Activated CD4-positive, alpha-beta T cell treated with anti-CD3 and anti-CD28 coated beads, Interleukin-2, amount 10 ng/mL, durations not matched to agents 7 days and 5 days (primary cell): ENCODE results near the gene CNNM2. TPM values are rescaled to one million over a fixed set of nuclear protein-coding genes. Genes with fewer than 3 reads are reported as not detected.

Source experiments
- CTCF ChIA-PET: fragments of 350-600 bp; sonication (Branson Sonifier 250); formaldehyde crosslinking; loops from one replicate; lab custom pipeline; 2021; ENCODE audit warnings: antibody characterized with exemption; lab: Charles Lee
- POLR2A ChIA-PET: fragments of 350-600 bp; sonication (Branson Sonifier 250); formaldehyde crosslinking; loops from one replicate; lab custom pipeline; 2021; ENCODE audit warnings: antibody characterized with exemption; lab: Charles Lee
- DNase-seq: peaks from one replicate; pipeline ENCODE4 v3.0.0-alpha.2; 2020
- H3K27ac Mint-ChIP-seq: one replicate; pipeline ENCODE4 v1.8.0; 2021; ENCODE audit warnings: mild to moderate bottlenecking, moderate library complexity, mixed read lengths
- H3K27me3 Mint-ChIP-seq: one replicate; pipeline ENCODE4 v1.8.0; 2021; ENCODE audit warnings: mixed read lengths
- H3K36me3 Mint-ChIP-seq: one replicate; pipeline ENCODE4 v1.8.0; 2021; ENCODE audit warnings: low read depth, mixed read lengths
- H3K4me1 Mint-ChIP-seq: one replicate; pipeline ENCODE4 v1.8.0; 2021; ENCODE audit warnings: mixed read lengths
- H3K4me3 Mint-ChIP-seq: one replicate; pipeline ENCODE4 v1.8.0; 2021; ENCODE audit warnings: mild to moderate bottlenecking, moderate library complexity, mixed read lengths
- H3K9me3 Mint-ChIP-seq: one replicate; pipeline ENCODE4 v1.8.0; 2021; ENCODE audit warnings: mixed read lengths
- total RNA-seq, 2 experiments: library from RNA; stranded (reverse); gene quantifications; one replicate each; pipeline ENCODE4 v1.2.3, GENCODE V29; 2021

The CNNM2 gene
- total RNA-seq, 2 experiments from 2014 or later = 6.2 to 6.3 TPM

- Mint-ChIP-seq H3K27me3 (no peaks in the 10 kb centered on the region), H3K36me3 (no peaks in the 10 kb centered on the region), H3K9me3 (no peaks in the 10 kb centered on the region), H3K4me1 (no peaks in the 10 kb centered on the region), H3K4me3 (no peak overlapping the region), H3K27ac (no peak overlapping the region)
- POLR2A ChIA-PET = no interaction called here
- CTCF ChIA-PET = interaction anchor here (0.6 to 1.6 kb wide), 2 partner anchors 14 to 222 kb away, joined by 3 to 5 read pairs; partner anchors contain the start of gene CNNM2
- no peak for DNase-seq
Measured at GRCh38 chr10:102904346-102904745, 13.7 kb upstream of the CNNM2 start.

DNA sequence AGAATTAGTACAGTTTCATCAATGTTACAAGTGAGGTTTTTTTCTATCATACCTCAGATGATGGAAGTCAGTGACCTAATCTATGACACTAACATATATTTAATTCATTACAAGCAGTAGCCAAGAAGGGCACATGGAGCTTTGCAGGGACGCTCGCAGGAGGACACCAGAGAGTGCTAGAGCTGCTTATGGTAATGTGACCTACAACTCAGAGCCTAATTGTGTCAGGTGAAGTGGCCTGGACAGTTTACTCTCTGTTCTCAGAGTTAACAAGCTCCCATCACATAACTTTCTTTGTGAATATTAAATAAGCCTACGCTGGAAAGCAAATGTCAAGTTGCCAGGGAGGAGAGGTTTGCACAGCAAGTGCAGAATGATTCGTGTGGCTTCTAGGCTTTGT is 11.6 kb upstream of the CNNM2 start:
- no peaks in the 10 kb centered on the region for H3K4me1 Mint-ChIP-seq
- ChIA-PET POLR2A (no interaction called here), CTCF (interaction anchor here (0.6 kb wide), 1 partner anchor 71 kb away, joined by 3 read pairs; no protein-coding TSS in a partner anchor)
- no peak overlapping the region for H3K4me3 Mint-ChIP-seq
- no peaks in the 10 kb centered on the region for H3K36me3 Mint-ChIP-seq
- no peaks in the 10 kb centered on the region for H3K9me3 Mint-ChIP-seq
- no peaks in the 10 kb centered on the region for H3K27me3 Mint-ChIP-seq
- DNase-seq = no peak
- H3K27ac Mint-ChIP-seq = no peak overlapping the region

DNA sequence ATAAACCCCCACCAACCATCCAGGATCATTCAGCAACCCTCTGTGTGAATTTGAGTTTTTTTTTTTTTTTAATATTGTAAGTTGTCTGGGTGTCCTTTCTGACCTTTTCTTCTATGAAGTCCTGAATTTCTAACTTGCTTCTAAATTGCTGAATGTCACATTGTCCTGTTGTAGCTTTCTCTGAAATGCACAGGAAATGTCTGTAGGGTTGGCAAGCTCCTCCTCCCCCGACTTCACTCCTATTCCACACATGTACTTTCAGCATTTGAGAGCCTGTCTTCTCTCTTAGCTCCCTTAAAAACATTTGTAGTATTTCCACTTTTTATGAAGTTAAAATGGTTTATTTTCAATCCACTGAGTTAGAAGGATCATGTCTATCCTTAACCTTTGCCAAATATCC is 3.3 kb upstream of the CNNM2 start:
- no peak overlapping the region for H3K4me3 Mint-ChIP-seq
- peaks cover 11% of the 10 kb centered on the region for H3K27me3 Mint-ChIP-seq
- DNase-seq = no peak
- H3K27ac Mint-ChIP-seq = peak overlapping the region; percentile 82
- CTCF ChIA-PET = interaction anchor here (0.8 to 2.1 kb wide), 3 partner anchors 13 to 329 kb away, joined by 3 to 6 read pairs (median 6); no protein-coding TSS in a partner anchor
- H3K36me3 Mint-ChIP-seq = peaks cover 7% of the 10 kb centered on the region
- POLR2A ChIA-PET = no interaction called here
- H3K4me1 Mint-ChIP-seq = peaks cover 33% of the 10 kb centered on the region
- peaks cover 3% of the 10 kb centered on the region for H3K9me3 Mint-ChIP-seq

GRCh38 chr10:102916173-102916572 is 1.9 kb upstream of the CNNM2 start:
- Mint-ChIP-seq H3K36me3 (peaks cover 10% of the 10 kb centered on the region), H3K4me3 (peak overlapping the region; percentile 93), H3K27ac (no peak overlapping the region), H3K9me3 (peaks cover 3% of the 10 kb centered on the region), H3K4me1 (peaks cover 45% of the 10 kb centered on the region), H3K27me3 (peaks cover 11% of the 10 kb centered on the region)
- DNase-seq = no peak
- ChIA-PET CTCF (interaction anchor here (0.8 to 2.7 kb wide), 5 partner anchors 10 to 153 kb away, joined by 4 to 32 read pairs (median 8); no protein-coding TSS in a partner anchor), POLR2A (no interaction called here)

GRCh38 chr10:102917314-102917961 is 656 bp upstream of the CNNM2 start:
- peaks cover 3% of the 10 kb centered on the region for H3K9me3 Mint-ChIP-seq
- peak; percentile 81 for DNase-seq
- ChIA-PET POLR2A (interaction anchor here (0.7 to 0.8 kb wide), 3 partner anchors 63 to 1058 kb away, joined by 3 to 4 read pairs (median 3); partner anchors contain the start of gene BORCS7), CTCF (interaction anchor here (0.5 to 2.7 kb wide), 36 partner anchors 8 to 1608 kb away, joined by 3 to 32 read pairs (median 4); partner anchors contain the start of genes ARL3, CYP17A1 and INA)
- H3K36me3 Mint-ChIP-seq = peaks cover 13% of the 10 kb centered on the region
- H3K4me1 Mint-ChIP-seq = peaks cover 57% of the 10 kb centered on the region
- H3K4me3 Mint-ChIP-seq = peak overlapping the region; percentile 93
- peak overlapping the region; percentile 94 for H3K27ac Mint-ChIP-seq
- peaks cover 5% of the 10 kb centered on the region for H3K27me3 Mint-ChIP-seq

DNA sequence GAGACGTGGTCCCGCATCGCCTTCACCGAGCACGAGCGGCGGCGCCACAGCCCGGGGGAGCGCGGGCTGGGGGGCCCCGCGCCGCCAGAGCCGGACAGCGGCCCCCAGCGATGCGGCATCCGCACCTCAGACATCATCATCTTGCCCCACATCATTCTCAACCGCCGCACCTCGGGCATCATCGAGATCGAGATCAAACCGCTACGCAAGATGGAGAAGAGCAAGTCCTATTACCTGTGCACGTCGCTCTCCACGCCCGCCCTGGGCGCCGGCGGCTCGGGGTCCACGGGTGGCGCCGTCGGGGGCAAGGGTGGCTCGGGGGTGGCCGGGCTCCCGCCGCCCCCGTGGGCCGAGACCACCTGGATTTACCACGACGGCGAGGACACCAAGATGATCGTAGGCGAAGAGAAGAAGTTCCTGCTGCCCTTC is 737 bp downstream of the CNNM2 start:
- H3K9me3 Mint-ChIP-seq = peaks cover 3% of the 10 kb centered on the region
- peak; percentile 52 for DNase-seq
- ChIA-PET CTCF (interaction anchor here (1.1 to 2.7 kb wide), 7 partner anchors 11 to 319 kb away, joined by 3 to 32 read pairs (median 5); partner anchors contain the start of gene ARL3), POLR2A (interaction anchor here (0.9 kb wide), 1 partner anchor 274 kb away, joined by 3 read pairs; no protein-coding TSS in a partner anchor)
- peaks cover 2% of the 10 kb centered on the region for H3K27me3 Mint-ChIP-seq
- peak overlapping the region; percentile 65 for H3K27ac Mint-ChIP-seq
- H3K36me3 Mint-ChIP-seq = peaks cover 14% of the 10 kb centered on the region
- peaks cover 60% of the 10 kb centered on the region for H3K4me1 Mint-ChIP-seq
- H3K4me3 Mint-ChIP-seq = peak overlapping the region; percentile 93

DNA sequence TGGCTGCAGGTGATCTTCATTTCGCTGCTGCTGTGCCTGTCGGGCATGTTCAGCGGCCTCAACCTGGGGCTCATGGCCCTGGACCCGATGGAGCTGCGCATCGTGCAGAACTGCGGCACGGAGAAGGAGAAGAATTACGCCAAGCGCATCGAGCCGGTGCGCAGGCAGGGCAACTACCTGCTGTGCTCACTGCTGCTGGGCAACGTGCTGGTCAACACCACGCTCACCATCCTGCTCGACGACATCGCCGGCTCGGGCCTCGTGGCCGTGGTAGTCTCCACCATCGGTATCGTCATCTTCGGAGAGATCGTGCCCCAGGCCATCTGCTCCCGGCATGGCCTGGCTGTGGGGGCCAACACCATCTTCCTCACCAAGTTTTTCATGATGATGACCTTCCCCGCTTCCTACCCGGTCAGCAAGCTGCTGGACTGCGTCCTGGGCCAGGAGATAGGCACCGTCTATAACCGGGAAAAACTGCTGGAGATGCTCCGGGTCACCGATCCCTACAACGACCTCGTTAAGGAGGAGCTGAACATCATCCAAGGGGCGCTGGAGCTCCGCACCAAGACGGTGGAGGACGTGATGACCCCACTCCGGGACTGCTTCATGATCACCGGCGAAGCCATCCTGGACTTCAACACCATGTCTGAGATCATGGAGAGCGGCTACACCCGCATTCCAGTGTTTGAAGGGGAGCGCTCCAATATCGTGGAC is 1.3 kb downstream of the CNNM2 start:
- POLR2A ChIA-PET = interaction anchor here (0.5 kb wide), 1 partner anchor 322 kb away, joined by 3 read pairs; no protein-coding TSS in a partner anchor
- H3K4me3 Mint-ChIP-seq = peak overlapping the region; percentile 93
- CTCF ChIA-PET = interaction anchor here (1.7 to 1.8 kb wide), 2 partner anchors 10 to 206 kb away, joined by 7 to 8 read pairs; partner anchors contain the start of gene ARL3
- DNase-seq = peak; percentile 22
- H3K36me3 Mint-ChIP-seq = peaks cover 14% of the 10 kb centered on the region
- H3K27ac Mint-ChIP-seq = peak overlapping the region; percentile 42
- H3K4me1 Mint-ChIP-seq = peaks cover 59% of the 10 kb centered on the region
- H3K9me3 Mint-ChIP-seq = peaks cover 3% of the 10 kb centered on the region
- peaks cover 2% of the 10 kb centered on the region for H3K27me3 Mint-ChIP-seq

DNA sequence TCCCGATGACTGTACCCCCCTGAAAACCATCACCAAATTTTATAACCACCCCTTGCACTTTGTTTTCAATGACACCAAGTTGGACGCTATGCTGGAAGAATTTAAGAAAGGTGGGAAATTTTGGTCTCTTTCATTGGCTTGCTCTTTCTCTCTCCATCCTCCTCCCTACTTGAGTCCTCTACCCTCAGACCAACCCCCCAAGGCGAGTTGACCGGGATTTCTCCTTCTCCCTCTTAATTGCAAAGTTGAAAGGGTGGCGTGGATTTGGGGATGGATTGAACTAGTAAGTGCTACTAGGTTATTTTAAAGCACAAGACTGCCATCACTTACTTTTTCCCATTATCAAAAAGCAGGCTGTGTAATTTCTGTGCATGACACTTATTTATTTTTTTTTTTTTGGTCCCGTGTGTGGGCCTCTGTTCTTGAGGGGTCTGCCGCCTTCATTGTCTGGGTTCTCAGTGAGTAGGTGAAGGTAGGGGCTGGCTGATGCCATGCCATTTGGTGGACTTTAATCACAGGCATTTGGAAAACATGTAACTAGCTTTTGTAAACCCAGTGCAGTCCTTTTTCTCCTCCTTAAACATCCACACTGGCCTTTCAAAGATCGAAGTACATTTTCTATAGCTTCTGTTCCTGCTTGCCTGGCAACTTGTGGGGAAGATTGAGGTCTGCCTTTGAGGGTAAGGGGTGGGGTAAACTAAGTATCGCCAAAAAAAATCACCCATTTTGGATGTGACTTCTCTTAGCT is 2.1 kb downstream of the CNNM2 start:
- Mint-ChIP-seq H3K36me3 (peaks cover 12% of the 10 kb centered on the region), H3K4me1 (peaks cover 52% of the 10 kb centered on the region), H3K27ac (peak overlapping the region; percentile 79), H3K9me3 (no peaks in the 10 kb centered on the region), H3K27me3 (no peaks in the 10 kb centered on the region), H3K4me3 (peak overlapping the region; percentile 93)
- ChIA-PET CTCF (interaction anchor here (0.6 kb wide), 1 partner anchor 570 kb away, joined by 3 read pairs; no protein-coding TSS in a partner anchor), POLR2A (interaction anchor here (0.5 kb wide), 1 partner anchor 321 kb away, joined by 3 read pairs; no protein-coding TSS in a partner anchor)
- DNase-seq = no peak

DNA sequence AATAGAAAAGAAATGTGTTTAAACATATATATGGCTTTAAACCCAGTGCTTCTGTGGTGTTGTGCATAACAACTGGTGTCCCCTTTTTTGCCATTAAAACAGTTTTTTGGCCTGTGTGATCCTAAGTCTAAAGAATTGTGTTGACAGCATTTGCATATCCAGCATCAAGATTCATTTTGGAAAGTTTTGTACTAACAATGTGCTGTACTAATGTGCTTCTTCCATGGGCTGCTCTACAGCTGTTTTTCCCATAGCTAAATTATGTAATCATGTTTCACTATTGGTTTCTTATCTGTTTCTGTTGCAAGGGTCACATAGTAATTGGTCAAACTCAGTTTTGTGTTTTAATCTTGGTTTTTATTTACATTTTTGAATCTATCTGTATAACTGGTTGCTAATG is 5.5 kb downstream of the CNNM2 start:
- CTCF ChIA-PET = interaction anchor here (1.2 kb wide), 1 partner anchor 14 kb away, joined by 4 read pairs; no protein-coding TSS in a partner anchor
- Mint-ChIP-seq H3K27ac (no peak overlapping the region), H3K4me3 (no peak overlapping the region), H3K4me1 (peaks cover 46% of the 10 kb centered on the region), H3K9me3 (no peaks in the 10 kb centered on the region), H3K27me3 (no peaks in the 10 kb centered on the region), H3K36me3 (peaks cover 18% of the 10 kb centered on the region)
- no peak for DNase-seq
- POLR2A ChIA-PET = no interaction called here

DNA sequence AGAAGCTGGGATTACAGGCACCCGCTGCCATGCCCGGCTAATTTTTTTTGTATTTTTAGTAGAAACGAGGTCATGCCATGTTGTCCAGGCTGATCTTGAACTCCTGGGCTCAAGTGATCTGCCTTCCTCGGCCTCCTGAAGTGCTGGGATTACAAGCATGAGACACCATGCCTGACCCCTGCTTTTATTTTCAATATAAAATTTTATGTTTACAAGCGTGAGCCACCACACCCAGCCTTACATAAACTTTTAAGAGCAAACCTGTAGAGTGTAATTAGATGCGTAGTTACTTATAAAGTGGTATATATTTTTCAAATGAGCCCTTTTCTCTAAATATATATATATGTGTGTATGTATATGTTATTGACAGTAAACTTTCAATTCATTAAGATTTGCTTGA is 8.7 kb downstream of the CNNM2 start:
- POLR2A ChIA-PET = no interaction called here
- CTCF ChIA-PET = interaction anchor here (1.8 kb wide), 1 partner anchor 10 kb away, joined by 9 read pairs; the partner anchor contains the start of gene CNNM2
- peaks cover 20% of the 10 kb centered on the region for H3K4me1 Mint-ChIP-seq
- no peaks in the 10 kb centered on the region for H3K27me3 Mint-ChIP-seq
- no peak overlapping the region for H3K4me3 Mint-ChIP-seq
- no peaks in the 10 kb centered on the region for H3K9me3 Mint-ChIP-seq
- no peak for DNase-seq
- H3K36me3 Mint-ChIP-seq = peaks cover 13% of the 10 kb centered on the region
- H3K27ac Mint-ChIP-seq = no peak overlapping the region

- CTCF ChIA-PET = interaction anchor here (0.8 kb wide), 1 partner anchor 160 kb away, joined by 3 read pairs; no protein-coding TSS in a partner anchor
- DNase-seq = no peak
- Mint-ChIP-seq H3K4me3 (no peak overlapping the region), H3K4me1 (peaks cover 15% of the 10 kb centered on the region), H3K36me3 (peaks cover 12% of the 10 kb centered on the region), H3K27me3 (no peaks in the 10 kb centered on the region), H3K9me3 (no peaks in the 10 kb centered on the region), H3K27ac (peak overlapping the region; percentile 63)
- POLR2A ChIA-PET = no interaction called here
Measured at GRCh38 chr10:102927311-102928010, 9.4 kb downstream of the CNNM2 start.
